Nephron (organoid): Measurements from ENCODE around the gene TMEM106C.

Experiments used
- H3K27ac Mint-ChIP-seq, 3 experiments: 2 replicates each; pipeline ENCODE4 v1.8.0; 2020; ENCODE audit warnings: mixed read lengths in 3 of 3, mild to moderate bottlenecking in 2 of 3, moderate library complexity in 1 of 3
- H3K27me3 Mint-ChIP-seq: 2 replicates; pipeline ENCODE4 v1.8.0; 2021; ENCODE audit warnings: low read depth, mild to moderate bottlenecking, moderate library complexity, mixed read lengths
- H3K36me3 Mint-ChIP-seq: 2 replicates; pipeline ENCODE4 v1.8.0; 2020; ENCODE audit warnings: low read depth, mixed read lengths
- H3K4me1 Mint-ChIP-seq: 2 replicates; pipeline ENCODE4 v1.8.0; 2020; ENCODE audit warnings: mixed read lengths
- H3K4me3 Mint-ChIP-seq, 3 experiments: 2 replicates each; pipeline ENCODE4 v1.8.0; 2020; ENCODE audit warnings: mild to moderate bottlenecking in 3 of 3, mixed read lengths in 3 of 3, moderate library complexity in 2 of 3
- H3K9me3 Mint-ChIP-seq: 2 replicates; pipeline ENCODE4 v1.8.0; 2020; ENCODE audit warnings: mixed read lengths
- CTCF ChIP-seq, 3 experiments: fragments of 200-600 bp; sonication (generic); IDR thresholded peaks; one replicate each; pipeline ENCODE4 v1.5.0; 2021; ENCODE audit warnings: antibody characterized with exemption in 3 of 3; ENCODE audit not compliant: unreplicated experiment in 3 of 3

Gene TMEM106C

GRCh38 chr12:47982311-47982710 lies 18.9 kb downstream of the TMEM106C start:
- no peak for TF ChIP-seq CTCF (IDR thresholded peaks at IDR 0.05; ENCODE audit: unreplicated experiment in 3 of 3)
- Mint-ChIP-seq H3K27ac (no peak overlapping the region), H3K27me3 (peaks cover 18% of the 10 kb centered on the region), H3K36me3 (peaks cover 33% of the 10 kb centered on the region), H3K4me3 (no peak overlapping the region), H3K4me1 (peaks cover 4% of the 10 kb centered on the region), H3K9me3 (no peaks in the 10 kb centered on the region)

- H3K27me3 Mint-ChIP-seq: peaks cover 19% of the 10 kb centered on the region
- H3K4me1 Mint-ChIP-seq: peaks cover 8% of the 10 kb centered on the region
- no peaks in the 10 kb centered on the region for H3K9me3 Mint-ChIP-seq
- no peak overlapping the region for H3K27ac Mint-ChIP-seq
- no peak for TF ChIP-seq CTCF (IDR thresholded peaks at IDR 0.05; ENCODE audit: unreplicated experiment in 3 of 3)
- no peak overlapping the region for H3K4me3 Mint-ChIP-seq
- H3K36me3 Mint-ChIP-seq: peaks cover 29% of the 10 kb centered on the region
Observed at GRCh38 chr12:47982770-47983169, 19.4 kb downstream of the TMEM106C start.

GRCh38 chr12:47983541-47984115 lies 20.2 kb downstream of the TMEM106C start:
- Mint-ChIP-seq H3K9me3 (no peaks in the 10 kb centered on the region), H3K4me3 (no peak overlapping the region), H3K27ac (no peak overlapping the region), H3K27me3 (peaks cover 27% of the 10 kb centered on the region), H3K36me3 (peaks cover 29% of the 10 kb centered on the region), H3K4me1 (peaks cover 17% of the 10 kb centered on the region)
- no peak for TF ChIP-seq CTCF (IDR thresholded peaks at IDR 0.05; ENCODE audit: unreplicated experiment in 3 of 3)

- no peak overlapping the region for H3K4me3 Mint-ChIP-seq
- TF ChIP-seq CTCF (IDR thresholded peaks at IDR 0.05; ENCODE audit: unreplicated experiment in 3 of 3): no peak
- H3K36me3 Mint-ChIP-seq: peaks cover 25% of the 10 kb centered on the region
Observed at GRCh38 chr12:47984331-47984801, 21.0 kb downstream of the TMEM106C start.

GRCh38 chr12:47985596-47986290 lies 22.3 kb downstream of the TMEM106C start:
- H3K9me3 Mint-ChIP-seq: no peaks in the 10 kb centered on the region
- no peak overlapping the region for H3K27ac Mint-ChIP-seq
- no peak overlapping the region for H3K4me3 Mint-ChIP-seq
- H3K27me3 Mint-ChIP-seq: peaks cover 34% of the 10 kb centered on the region
- H3K36me3 Mint-ChIP-seq: peaks cover 29% of the 10 kb centered on the region
- TF ChIP-seq CTCF (IDR thresholded peaks at IDR 0.05; ENCODE audit: unreplicated experiment in 3 of 3): no peak
- peaks cover 36% of the 10 kb centered on the region for H3K4me1 Mint-ChIP-seq

More at GRCh38 chr12:47984331-47984801, 21.0 kb downstream of the TMEM106C start:
- Mint-ChIP-seq H3K27ac (no peak overlapping the region), H3K4me1 (peaks cover 24% of the 10 kb centered on the region), H3K27me3 (peaks cover 30% of the 10 kb centered on the region), H3K9me3 (no peaks in the 10 kb centered on the region)

- no peak overlapping the region for H3K4me3 Mint-ChIP-seq
- H3K36me3 Mint-ChIP-seq: peaks cover 32% of the 10 kb centered on the region
- no peaks in the 10 kb centered on the region for H3K9me3 Mint-ChIP-seq
- H3K4me1 Mint-ChIP-seq: peaks cover 41% of the 10 kb centered on the region
- no peak overlapping the region for H3K27ac Mint-ChIP-seq
- no peak for TF ChIP-seq CTCF (IDR thresholded peaks at IDR 0.05; ENCODE audit: unreplicated experiment in 3 of 3)
- H3K27me3 Mint-ChIP-seq: peaks cover 35% of the 10 kb centered on the region
Observed at GRCh38 chr12:47986291-47986660, 22.9 kb downstream of the TMEM106C start.
